CD4-positive, alpha-beta T cell (primary cell): ENCODE data around the gene PLGRKT. TPM values are rescaled to one million over a fixed set of nuclear protein-coding genes. Genes with fewer than 3 reads are reported as not detected.

Source experiments
- ATAC-seq: fragments of 200-7000 bp; cut with Tn5 transposase; one replicate; pipeline ENCODE4 v1.10.0; 2022; ENCODE audit warnings: mild to moderate bottlenecking; ENCODE audit not compliant: poor library complexity
- CTCF ChIA-PET: fragments of 350-600 bp; sonication (Branson Sonifier 250); formaldehyde crosslinking; loops from one replicate; lab custom pipeline; 2021; ENCODE audit warnings: antibody characterized with exemption, inconsistent platforms; lab: Charles Lee
- POLR2A ChIA-PET: fragments of 350-600 bp; sonication (Branson Sonifier 250); formaldehyde crosslinking; loops from one replicate; lab custom pipeline; 2021; ENCODE audit warnings: antibody characterized with exemption, inconsistent platforms; lab: Charles Lee
- DNase-seq, 14 experiments: peaks; one replicate each; pipeline ENCODE4 v3.0.0-alpha.2; 2013 to 2020; ENCODE audit warnings: mixed read lengths in 2 of 14
- H3K27ac ChIP-seq, 2 donors: one replicate each; pipeline versions ENCODE4 v1.5.1 to v1.7.0; 2013; ENCODE audit warnings: low read length in 2 of 2, low read depth in 1 of 2, mild to moderate bottlenecking in 1 of 2
- H3K27me3 ChIP-seq, 2 experiments: 1 replicate in 1 of 2; 2 replicates in 1 of 2; pipeline versions ENCODE4 v1.6.1 to v1.7.0; 2013; ENCODE audit warnings: low read length in 2 of 2, control low read depth in 1 of 2, mild to moderate bottlenecking in 1 of 2, moderate library complexity in 1 of 2; ENCODE audit not compliant: insufficient read depth in 2 of 2, control insufficient read depth in 1 of 2
- H3K36me3 ChIP-seq: one replicate; pipeline ENCODE4 v1.6.1; 2013; ENCODE audit warnings: low read length, control low read depth; ENCODE audit not compliant: insufficient read depth
- H3K4me1 ChIP-seq: one replicate; pipeline ENCODE4 v1.6.1; 2013; ENCODE audit warnings: low read length, control low read depth; ENCODE audit not compliant: insufficient read depth
- H3K4me3 ChIP-seq: one replicate; pipeline ENCODE4 v1.5.1; 2013; ENCODE audit warnings: mild to moderate bottlenecking, low read length, moderate library complexity
- H3K9me3 ChIP-seq, 2 experiments: 1 replicate in 1 of 2; 2 replicates in 1 of 2; pipeline versions ENCODE4 v1.6.1 to v1.7.0; 2013; ENCODE audit warnings: low read length in 2 of 2, mild to moderate bottlenecking in 2 of 2, control low read depth in 1 of 2, moderate library complexity in 1 of 2; ENCODE audit not compliant: control insufficient read depth in 1 of 2, insufficient read depth in 1 of 2
- H3K27ac Mint-ChIP-seq: one replicate; pipeline ENCODE4 v1.8.0; 2020; ENCODE audit warnings: mixed read lengths
- H3K27me3 Mint-ChIP-seq: one replicate; pipeline ENCODE4 v1.8.0; 2021; ENCODE audit warnings: mixed read lengths
- H3K36me3 Mint-ChIP-seq: one replicate; pipeline ENCODE4 v1.8.0; 2021; ENCODE audit warnings: low read depth, mixed read lengths
- H3K4me1 Mint-ChIP-seq: one replicate; pipeline ENCODE4 v1.8.0; 2021; ENCODE audit warnings: low read depth, mixed read lengths
- H3K4me3 Mint-ChIP-seq: one replicate; pipeline ENCODE4 v1.8.0; 2020; ENCODE audit warnings: mild to moderate bottlenecking, mixed read lengths
- H3K9me3 Mint-ChIP-seq: one replicate; pipeline ENCODE4 v1.8.0; 2020; ENCODE audit warnings: mixed read lengths
- intact Hi-C, 2 experiments: fragments of 100-400 bp; cut with DNase I in 1 of 2; cut with micrococcal nuclease in 1 of 2; formaldehyde crosslinking; loops; one replicate each; pipeline versions ENCODE4 v1.15.1 to v1.9.0; 2023 to 2025; cut with DNase I, micrococcal nuclease
- total RNA-seq, 174 experiments: library from RNA in 2 of 174; stranded (reverse) in 2 of 174; gene quantifications; one replicate each; pipeline ENCODE4 v1.2.3 and lab custom pipeline; 2021 to 2026
- TF ChIP-seq, protein P1 (sequence below): fragments of 200-600 bp; IDR thresholded peaks from one replicate; pipeline ENCODE4 v1.8.0; 2022; ENCODE audit warnings: antibody characterized with exemption, mild to moderate bottlenecking

The PLGRKT gene
- total RNA-seq, 2 experiments from 2014 or later, result 13.8 to 15.6 TPM

GRCh38 chr9:5388026-5388819 lies 49.5 kb downstream of the PLGRKT start:
- H3K27me3 ChIP-seq, result no peaks in the 10 kb centered on the region
- Mint-ChIP-seq H3K9me3 (no peaks in the 10 kb centered on the region), H3K4me1 (peaks cover 24% of the 10 kb centered on the region), H3K36me3 (peaks cover 17% of the 10 kb centered on the region), H3K4me3 (no peak overlapping the region), H3K27me3 (no peaks in the 10 kb centered on the region), H3K27ac (no peak overlapping the region)
- H3K4me3 ChIP-seq, result no peak overlapping the region
- H3K27ac ChIP-seq, result no peak overlapping the region
- TF ChIP-seq, protein P1, sequence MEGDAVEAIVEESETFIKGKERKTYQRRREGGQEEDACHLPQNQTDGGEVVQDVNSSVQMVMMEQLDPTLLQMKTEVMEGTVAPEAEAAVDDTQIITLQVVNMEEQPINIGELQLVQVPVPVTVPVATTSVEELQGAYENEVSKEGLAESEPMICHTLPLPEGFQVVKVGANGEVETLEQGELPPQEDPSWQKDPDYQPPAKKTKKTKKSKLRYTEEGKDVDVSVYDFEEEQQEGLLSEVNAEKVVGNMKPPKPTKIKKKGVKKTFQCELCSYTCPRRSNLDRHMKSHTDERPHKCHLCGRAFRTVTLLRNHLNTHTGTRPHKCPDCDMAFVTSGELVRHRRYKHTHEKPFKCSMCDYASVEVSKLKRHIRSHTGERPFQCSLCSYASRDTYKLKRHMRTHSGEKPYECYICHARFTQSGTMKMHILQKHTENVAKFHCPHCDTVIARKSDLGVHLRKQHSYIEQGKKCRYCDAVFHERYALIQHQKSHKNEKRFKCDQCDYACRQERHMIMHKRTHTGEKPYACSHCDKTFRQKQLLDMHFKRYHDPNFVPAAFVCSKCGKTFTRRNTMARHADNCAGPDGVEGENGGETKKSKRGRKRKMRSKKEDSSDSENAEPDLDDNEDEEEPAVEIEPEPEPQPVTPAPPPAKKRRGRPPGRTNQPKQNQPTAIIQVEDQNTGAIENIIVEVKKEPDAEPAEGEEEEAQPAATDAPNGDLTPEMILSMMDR, result no peak
- ChIA-PET POLR2A (no interaction called here), CTCF (no interaction called here)
- intact Hi-C loops, result no loop called here
- no peak for ATAC-seq
- H3K36me3 ChIP-seq, result no peaks in the 10 kb centered on the region
- H3K4me1 ChIP-seq, result peaks cover 4% of the 10 kb centered on the region
- no peak for DNase-seq
- H3K9me3 ChIP-seq, result no peaks in the 10 kb centered on the region

GRCh38 chr9:5384436-5384835 lies 53.3 kb downstream of the PLGRKT start:
- peaks cover 33% of the 10 kb centered on the region for H3K36me3 Mint-ChIP-seq
- H3K27ac Mint-ChIP-seq, result no peak overlapping the region
- Histone ChIP-seq H3K4me3 (no peak overlapping the region), H3K9me3 (peaks cover 0 to 3% of the 10 kb centered on the region in 2 experiments), H3K36me3 (no peaks in the 10 kb centered on the region), H3K4me1 (peaks cover 4% of the 10 kb centered on the region), H3K27me3 (no peaks in the 10 kb centered on the region), H3K27ac (no peak overlapping the region)
- CTCF ChIA-PET, result no interaction called here
- H3K27me3 Mint-ChIP-seq, result no peaks in the 10 kb centered on the region
- ATAC-seq (no peak), DNase-seq (no peak)
- no peak overlapping the region for H3K4me3 Mint-ChIP-seq
- peaks cover 21% of the 10 kb centered on the region for H3K4me1 Mint-ChIP-seq
- intact Hi-C loops, result loop anchor here in 1 of 2 experiments (5.0 kb wide), 1 partner anchor 92 kb away; no protein-coding TSS in a partner anchor
- POLR2A ChIA-PET, result no interaction called here
- H3K9me3 Mint-ChIP-seq, result no peaks in the 10 kb centered on the region
- TF ChIP-seq, protein P1, result no peak

- Mint-ChIP-seq H3K4me1 (peaks cover 6% of the 10 kb centered on the region), H3K9me3 (no peaks in the 10 kb centered on the region), H3K36me3 (peaks cover 33% of the 10 kb centered on the region), H3K27me3 (no peaks in the 10 kb centered on the region), H3K27ac (no peak overlapping the region), H3K4me3 (no peak overlapping the region)
- Histone ChIP-seq H3K36me3 (no peaks in the 10 kb centered on the region), H3K27ac (no peak overlapping the region), H3K4me1 (no peaks in the 10 kb centered on the region), H3K9me3 (peaks cover 0 to 3% of the 10 kb centered on the region in 2 experiments), H3K27me3 (no peaks in the 10 kb centered on the region), H3K4me3 (no peak overlapping the region)
- ChIA-PET CTCF (no interaction called here), POLR2A (no interaction called here)
- intact Hi-C loops, result loop anchor here in 1 of 2 experiments (5.0 kb wide), 1 partner anchor 90 kb away; no protein-coding TSS in a partner anchor
- ATAC-seq (no peak), DNase-seq (no peak)
- TF ChIP-seq, protein P1, result no peak
Measured at GRCh38 chr9:5382479-5382878, 55.2 kb downstream of the PLGRKT start.
